ENCODE results near the gene OTOP2. TPM values are rescaled to one million over a fixed set of nuclear protein-coding genes. Genes with fewer than 3 reads are reported as not detected.

The OTOP2 gene
- total RNA-seq (2014; rRNA removed; shearing (Covaris generic)) = not detected in 2 replicates

- Histone ChIP-seq H3K36me3 (replicated peaks; ENCODE audit: control insufficient read depth, insufficient read depth, low read length) (no peaks in the 10 kb centered on the region), H3K27me3 (ENCODE audit: control insufficient read depth, insufficient read depth, low read length) (peaks cover 58% of the 10 kb centered on the region), H3K4me3 (ENCODE audit: insufficient read depth, low read depth, low read length) (peak within 1 kb of the TSS; percentile 37)
- DNase-seq = peak; percentile 85
Observed at GRCh38 chr17:74924250-74924948, at the start of gene OTOP2. Gene OTOP2, plus strand, starts transcription at chr17:74924273. Its CDS starts 360 bp downstream, at chr17:74924633.

DNA sequence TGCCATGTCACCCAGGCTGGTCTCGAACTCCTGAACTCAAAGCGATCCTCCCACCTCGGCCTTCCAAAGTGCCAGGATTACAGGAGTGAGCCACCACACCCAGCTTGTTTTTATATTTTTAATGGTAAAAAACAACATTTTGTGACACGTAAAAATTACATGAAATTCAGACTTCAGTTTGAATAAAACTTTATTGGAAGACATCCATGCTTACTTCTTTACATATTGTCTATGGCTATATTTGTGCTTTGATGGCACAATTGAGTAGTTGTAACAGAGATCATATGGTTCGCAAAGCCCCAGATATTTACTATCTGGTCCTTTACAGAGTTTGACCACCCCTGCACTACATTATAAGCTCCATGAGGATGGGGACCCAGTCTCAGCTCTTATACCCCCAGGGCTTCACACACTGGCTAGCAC lies 49.4 kb upstream of the OTOP2 start:
- peaks cover 10% of the 10 kb centered on the region for H3K27me3 ChIP-seq (ENCODE audit: control insufficient read depth, insufficient read depth, low read length)
- no peaks in the 10 kb centered on the region; the same call in 1 of the 2 replicates for H3K36me3 ChIP-seq (replicated peaks; ENCODE audit: control insufficient read depth, insufficient read depth, low read length)
- DNase-seq = no peak
- H3K4me3 ChIP-seq (ENCODE audit: insufficient read depth, low read depth, low read length) = no peak overlapping the region

- no peak for DNase-seq
- peaks cover 10% of the 10 kb centered on the region for H3K27me3 ChIP-seq (ENCODE audit: control insufficient read depth, insufficient read depth, low read length)
- no peaks in the 10 kb centered on the region; the same call in 1 of the 2 replicates for H3K36me3 ChIP-seq (replicated peaks; ENCODE audit: control insufficient read depth, insufficient read depth, low read length)
- H3K4me3 ChIP-seq (ENCODE audit: insufficient read depth, low read depth, low read length) = no peak overlapping the region
Observed at GRCh38 chr17:74875155-74875976, 48.7 kb upstream of the OTOP2 start.

- Histone ChIP-seq H3K36me3 (replicated peaks; ENCODE audit: control insufficient read depth, insufficient read depth, low read length) (no peaks in the 10 kb centered on the region; the same call in 1 of the 2 replicates), H3K4me3 (ENCODE audit: insufficient read depth, low read depth, low read length) (no peak overlapping the region), H3K27me3 (ENCODE audit: control insufficient read depth, insufficient read depth, low read length) (peaks cover 10% of the 10 kb centered on the region)
- DNase-seq = peak; percentile 52
Observed at GRCh38 chr17:74875977-74876593, 48.0 kb upstream of the OTOP2 start.

DNA sequence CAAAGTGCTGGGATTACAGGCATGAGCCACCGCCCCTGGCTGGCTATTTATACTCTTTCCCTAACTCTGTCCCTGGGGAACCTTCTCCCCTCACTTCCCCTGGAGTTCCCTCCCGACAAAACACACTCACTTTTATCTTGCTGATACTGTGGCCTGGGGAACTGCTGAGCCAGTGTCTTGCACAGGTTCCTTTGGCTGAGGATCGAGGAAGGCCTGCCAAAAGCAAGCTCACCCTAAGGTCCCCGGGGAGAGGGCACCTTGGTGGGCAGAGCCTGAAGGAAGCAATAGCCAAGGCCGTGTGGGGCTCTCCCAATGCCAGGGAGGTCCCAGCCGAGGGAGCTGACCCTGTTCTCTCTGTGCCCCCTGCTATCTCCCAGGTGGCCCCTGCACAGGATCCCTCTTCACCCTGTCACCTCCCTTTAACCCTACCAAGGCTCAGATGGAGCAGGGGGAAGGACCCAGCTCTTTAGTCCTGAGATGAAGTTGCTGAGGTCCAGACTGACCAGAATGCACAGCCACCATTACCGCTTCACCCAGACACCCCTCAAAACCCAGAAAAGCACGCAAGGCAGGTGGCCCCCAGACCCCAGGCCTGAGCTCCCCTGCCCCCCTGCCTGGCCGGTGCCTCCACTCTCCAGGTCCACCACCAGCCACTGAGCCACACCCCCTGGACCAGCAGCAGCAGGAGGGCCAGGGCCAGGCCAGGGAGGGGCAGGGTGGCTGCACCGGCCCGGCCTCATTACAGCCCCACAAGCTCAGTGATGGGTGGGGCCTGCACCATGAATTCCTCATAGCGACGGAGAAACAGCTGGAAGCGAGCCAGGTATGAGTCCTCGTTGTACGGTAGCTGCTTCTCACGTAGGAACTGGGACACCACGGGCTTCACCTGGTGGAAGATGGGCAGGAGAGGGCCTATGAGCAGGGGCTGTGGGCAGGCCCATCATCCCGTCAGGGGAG lies 46.2 kb upstream of the OTOP2 start:
- no peaks in the 10 kb centered on the region for H3K36me3 ChIP-seq (replicated peaks; ENCODE audit: control insufficient read depth, insufficient read depth, low read length)
- H3K27me3 ChIP-seq (ENCODE audit: control insufficient read depth, insufficient read depth, low read length) = 0 out of 2 replicates have a peak, but pooled peaks cover 1% of the 10 kb centered on the region
- DNase-seq = no peak
- H3K4me3 ChIP-seq (ENCODE audit: insufficient read depth, low read depth, low read length) = no peak overlapping the region

DNA sequence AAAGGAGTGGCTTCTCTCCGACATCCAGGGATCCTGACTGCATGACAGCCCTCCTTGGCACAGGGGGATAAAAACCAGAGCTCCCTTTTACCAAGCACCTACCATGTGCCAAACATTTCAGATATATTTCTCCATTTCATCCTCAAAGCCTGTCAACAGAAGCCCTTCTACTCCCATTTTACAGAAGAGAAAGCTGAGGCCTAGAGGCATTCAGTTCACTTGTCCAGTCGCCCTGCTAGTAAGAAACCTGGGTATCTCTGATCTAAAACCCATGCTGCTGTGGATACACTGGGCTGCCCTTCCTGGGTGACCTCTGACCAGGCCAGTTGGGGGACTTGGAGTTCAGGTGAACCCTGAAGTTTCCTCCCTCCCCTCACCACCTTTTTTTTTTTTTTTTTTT lies 45.4 kb upstream of the OTOP2 start:
- DNase-seq = no peak
- Histone ChIP-seq H3K27me3 (ENCODE audit: control insufficient read depth, insufficient read depth, low read length) (0 out of 2 replicates have a peak, but pooled peaks cover 1% of the 10 kb centered on the region), H3K36me3 (replicated peaks; ENCODE audit: control insufficient read depth, insufficient read depth, low read length) (no peaks in the 10 kb centered on the region), H3K4me3 (ENCODE audit: insufficient read depth, low read depth, low read length) (no peak overlapping the region)

DNA sequence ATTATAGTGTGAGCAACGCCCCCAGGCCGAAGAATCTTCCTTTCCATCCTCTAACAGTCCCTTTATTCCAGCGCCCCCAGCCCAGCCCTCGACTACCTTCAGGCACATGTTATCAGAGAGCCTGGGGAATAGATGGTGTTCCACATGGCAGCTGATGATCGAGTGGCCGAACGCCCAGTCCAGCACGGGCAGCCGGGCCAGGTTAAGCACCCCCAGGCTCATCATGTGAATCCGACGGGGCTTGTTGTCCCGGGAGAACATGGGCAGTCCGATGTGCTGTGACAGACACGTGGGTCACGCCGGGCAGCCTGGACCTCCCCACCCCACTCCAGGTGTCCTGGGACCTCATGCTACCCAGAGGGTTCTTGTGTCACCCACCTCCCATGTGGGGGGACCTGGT lies 44.8 kb upstream of the OTOP2 start:
- Histone ChIP-seq H3K36me3 (replicated peaks; ENCODE audit: control insufficient read depth, insufficient read depth, low read length) (no peaks in the 10 kb centered on the region), H3K4me3 (ENCODE audit: insufficient read depth, low read depth, low read length) (no peak overlapping the region), H3K27me3 (ENCODE audit: control insufficient read depth, insufficient read depth, low read length) (0 out of 2 replicates have a peak, but pooled peaks cover 1% of the 10 kb centered on the region)
- DNase-seq = no peak

- Histone ChIP-seq H3K36me3 (replicated peaks; ENCODE audit: control insufficient read depth, insufficient read depth, low read length) (no peaks in the 10 kb centered on the region), H3K27me3 (ENCODE audit: control insufficient read depth, insufficient read depth, low read length) (peaks cover 1% of the 10 kb centered on the region; the same call in 1 of the 2 replicates), H3K4me3 (ENCODE audit: insufficient read depth, low read depth, low read length) (no peak overlapping the region)
- DNase-seq = no peak
Observed at GRCh38 chr17:74881073-74881472, 43.0 kb upstream of the OTOP2 start.

- Histone ChIP-seq H3K36me3 (replicated peaks; ENCODE audit: control insufficient read depth, insufficient read depth, low read length) (no peaks in the 10 kb centered on the region), H3K4me3 (ENCODE audit: insufficient read depth, low read depth, low read length) (no peak overlapping the region), H3K27me3 (ENCODE audit: control insufficient read depth, insufficient read depth, low read length) (peaks cover under 1% of the 10 kb centered on the region; the same call in 1 of the 2 replicates)
- DNase-seq = no peak
Observed at GRCh38 chr17:74882517-74883240, 41.4 kb upstream of the OTOP2 start.

GRCh38 chr17:74883241-74883745 lies 40.8 kb upstream of the OTOP2 start:
- Histone ChIP-seq H3K27me3 (ENCODE audit: control insufficient read depth, insufficient read depth, low read length) (peaks cover under 1% of the 10 kb centered on the region; the same call in 1 of the 2 replicates), H3K4me3 (ENCODE audit: insufficient read depth, low read depth, low read length) (no peak overlapping the region), H3K36me3 (replicated peaks; ENCODE audit: control insufficient read depth, insufficient read depth, low read length) (no peaks in the 10 kb centered on the region)
- no peak for DNase-seq

DNA sequence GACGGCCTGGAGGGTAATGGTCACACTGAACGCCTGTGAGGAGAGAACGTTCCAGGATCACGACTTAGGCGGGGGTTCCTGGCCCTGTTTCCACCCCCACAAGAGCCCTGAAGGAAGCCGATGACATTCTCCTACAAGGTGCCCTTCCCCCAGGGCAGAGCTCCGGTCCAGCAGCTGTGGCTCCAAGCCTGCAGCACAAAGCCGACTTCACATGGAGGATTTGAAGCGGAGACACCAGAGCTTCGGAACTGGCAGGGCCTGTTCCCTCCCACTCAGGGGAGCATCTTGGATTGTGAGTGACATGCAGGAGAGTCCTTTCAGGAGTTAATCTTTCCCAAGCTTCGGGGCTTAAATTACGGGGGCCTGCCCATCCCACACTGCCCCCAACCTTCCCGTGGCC lies 35.6 kb upstream of the OTOP2 start:
- H3K27me3 ChIP-seq (ENCODE audit: control insufficient read depth, insufficient read depth, low read length) = peaks cover 26% of the 10 kb centered on the region
- no peak overlapping the region for H3K4me3 ChIP-seq (ENCODE audit: insufficient read depth, low read depth, low read length)
- DNase-seq = no peak
- no peaks in the 10 kb centered on the region for H3K36me3 ChIP-seq (replicated peaks; ENCODE audit: control insufficient read depth, insufficient read depth, low read length)

- Histone ChIP-seq H3K36me3 (replicated peaks; ENCODE audit: control insufficient read depth, insufficient read depth, low read length) (no peaks in the 10 kb centered on the region), H3K27me3 (ENCODE audit: control insufficient read depth, insufficient read depth, low read length) (peaks cover 44% of the 10 kb centered on the region), H3K4me3 (ENCODE audit: insufficient read depth, low read depth, low read length) (no peak overlapping the region)
- DNase-seq = no peak
Observed at GRCh38 chr17:74890554-74890953, 33.5 kb upstream of the OTOP2 start.
